Activated naive CD4-positive, alpha-beta T cell treated with anti-CD3 and anti-CD28 coated beads, Interleukin-2, amount 50 U/mL, for 24 hours (primary cell): ENCODE results near the gene NPS.

Source experiments
- H3K27ac Mint-ChIP-seq: one replicate; pipeline ENCODE4 v1.8.0; 2021; ENCODE audit warnings: mild to moderate bottlenecking, mixed read lengths
- H3K27me3 Mint-ChIP-seq: one replicate; pipeline ENCODE4 v1.8.0; 2021; ENCODE audit warnings: mixed read lengths
- H3K36me3 Mint-ChIP-seq: one replicate; pipeline ENCODE4 v1.8.0; 2021; ENCODE audit warnings: mixed read lengths
- H3K4me1 Mint-ChIP-seq: one replicate; pipeline ENCODE4 v1.8.0; 2021; ENCODE audit warnings: mixed read lengths
- H3K4me3 Mint-ChIP-seq: one replicate; pipeline ENCODE4 v1.8.0; 2021; ENCODE audit warnings: mild to moderate bottlenecking, mixed read lengths
- H3K9me3 Mint-ChIP-seq: one replicate; pipeline ENCODE4 v1.8.0; 2021; ENCODE audit warnings: mixed read lengths

NPS gene

GRCh38 chr10:127549009-127549408 lies at the start of gene NPS:
NPS (plus strand) TSS chr10:127549309; CDS start chr10:127549369, 60 bp downstream.
- H3K9me3 Mint-ChIP-seq = peaks cover 7% of the 10 kb centered on the region

GRCh38 chr10:127500127-127500526 lies 49.0 kb upstream of the NPS start:
- Mint-ChIP-seq H3K27ac (no peak overlapping the region), H3K4me1 (no peaks in the 10 kb centered on the region)

More at GRCh38 chr10:127549009-127549408, at the start of gene NPS:
- Mint-ChIP-seq H3K27ac (no peak within 1 kb of the TSS), H3K4me1 (no peaks in the 10 kb centered on the region), H3K27me3 (peaks cover 3% of the 10 kb centered on the region), H3K36me3 (no peaks in the 10 kb centered on the region), H3K4me3 (no peak within 1 kb of the TSS)

GRCh38 chr10:127506094-127506493 lies 43.0 kb upstream of the NPS start:
- no peak overlapping the region for H3K27ac Mint-ChIP-seq
- no peaks in the 10 kb centered on the region for H3K4me1 Mint-ChIP-seq
- no peaks in the 10 kb centered on the region for H3K9me3 Mint-ChIP-seq
- no peaks in the 10 kb centered on the region for H3K36me3 Mint-ChIP-seq
- H3K4me3 Mint-ChIP-seq = no peak overlapping the region
- peaks cover 14% of the 10 kb centered on the region for H3K27me3 Mint-ChIP-seq

More at GRCh38 chr10:127500127-127500526, 49.0 kb upstream of the NPS start:
- H3K9me3 Mint-ChIP-seq = no peaks in the 10 kb centered on the region
- H3K36me3 Mint-ChIP-seq = no peaks in the 10 kb centered on the region
- peaks cover 27% of the 10 kb centered on the region for H3K27me3 Mint-ChIP-seq
- H3K4me3 Mint-ChIP-seq = no peak overlapping the region

- Mint-ChIP-seq H3K4me1 (no peaks in the 10 kb centered on the region), H3K27ac (no peak overlapping the region), H3K27me3 (no peaks in the 10 kb centered on the region), H3K4me3 (no peak overlapping the region), H3K36me3 (no peaks in the 10 kb centered on the region), H3K9me3 (no peaks in the 10 kb centered on the region)
These were observed 26.8 kb upstream of the NPS start for GRCh38 chr10:127522298-127522697.

GRCh38 chr10:127523476-127523875 lies 25.6 kb upstream of the NPS start:
- H3K27ac Mint-ChIP-seq = no peak overlapping the region
- H3K4me3 Mint-ChIP-seq = no peak overlapping the region
- no peaks in the 10 kb centered on the region for H3K9me3 Mint-ChIP-seq
- H3K36me3 Mint-ChIP-seq = no peaks in the 10 kb centered on the region
- no peaks in the 10 kb centered on the region for H3K27me3 Mint-ChIP-seq
- no peaks in the 10 kb centered on the region for H3K4me1 Mint-ChIP-seq

GRCh38 chr10:127524229-127524628 lies 24.9 kb upstream of the NPS start:
- Mint-ChIP-seq H3K27me3 (no peaks in the 10 kb centered on the region), H3K36me3 (no peaks in the 10 kb centered on the region)

GRCh38 chr10:127524908-127525665 lies 24.0 kb upstream of the NPS start:
- Mint-ChIP-seq H3K27ac (no peak overlapping the region), H3K27me3 (no peaks in the 10 kb centered on the region), H3K4me1 (no peaks in the 10 kb centered on the region), H3K4me3 (no peak overlapping the region), H3K9me3 (no peaks in the 10 kb centered on the region), H3K36me3 (no peaks in the 10 kb centered on the region)

More at GRCh38 chr10:127524229-127524628, 24.9 kb upstream of the NPS start:
- Mint-ChIP-seq H3K9me3 (no peaks in the 10 kb centered on the region), H3K27ac (no peak overlapping the region), H3K4me1 (no peaks in the 10 kb centered on the region), H3K4me3 (no peak overlapping the region)

GRCh38 chr10:127525686-127526085 lies 23.4 kb upstream of the NPS start:
- Mint-ChIP-seq H3K4me3 (no peak overlapping the region), H3K9me3 (no peaks in the 10 kb centered on the region), H3K27me3 (no peaks in the 10 kb centered on the region), H3K27ac (no peak overlapping the region), H3K4me1 (no peaks in the 10 kb centered on the region), H3K36me3 (no peaks in the 10 kb centered on the region)

- H3K27ac Mint-ChIP-seq = no peak overlapping the region
- no peaks in the 10 kb centered on the region for H3K9me3 Mint-ChIP-seq
- H3K4me1 Mint-ChIP-seq = no peaks in the 10 kb centered on the region
- H3K4me3 Mint-ChIP-seq = no peak overlapping the region
- no peaks in the 10 kb centered on the region for H3K27me3 Mint-ChIP-seq
- no peaks in the 10 kb centered on the region for H3K36me3 Mint-ChIP-seq
These were observed 22.9 kb upstream of the NPS start for GRCh38 chr10:127526161-127526560.

GRCh38 chr10:127527320-127527719 lies 21.8 kb upstream of the NPS start:
- Mint-ChIP-seq H3K27ac (no peak overlapping the region), H3K27me3 (no peaks in the 10 kb centered on the region), H3K9me3 (no peaks in the 10 kb centered on the region), H3K36me3 (no peaks in the 10 kb centered on the region), H3K4me1 (no peaks in the 10 kb centered on the region), H3K4me3 (no peak overlapping the region)

GRCh38 chr10:127527891-127528290 lies 21.2 kb upstream of the NPS start:
- no peaks in the 10 kb centered on the region for H3K36me3 Mint-ChIP-seq
- no peak overlapping the region for H3K4me3 Mint-ChIP-seq
- H3K4me1 Mint-ChIP-seq = no peaks in the 10 kb centered on the region
- no peaks in the 10 kb centered on the region for H3K9me3 Mint-ChIP-seq
- peaks cover under 1% of the 10 kb centered on the region for H3K27me3 Mint-ChIP-seq
- H3K27ac Mint-ChIP-seq = no peak overlapping the region

- peaks cover 3% of the 10 kb centered on the region for H3K27me3 Mint-ChIP-seq
- no peaks in the 10 kb centered on the region for H3K36me3 Mint-ChIP-seq
- H3K27ac Mint-ChIP-seq = no peak overlapping the region
- H3K9me3 Mint-ChIP-seq = no peaks in the 10 kb centered on the region
- no peak overlapping the region for H3K4me3 Mint-ChIP-seq
- H3K4me1 Mint-ChIP-seq = no peaks in the 10 kb centered on the region
These were observed 16.9 kb upstream of the NPS start for GRCh38 chr10:127532193-127532592.

- H3K4me3 Mint-ChIP-seq = no peak overlapping the region
- H3K27ac Mint-ChIP-seq = no peak overlapping the region
These were observed 16.4 kb upstream of the NPS start for GRCh38 chr10:127532659-127533058.

GRCh38 chr10:127534074-127534473 lies 15.0 kb upstream of the NPS start:
- Mint-ChIP-seq H3K4me1 (no peaks in the 10 kb centered on the region), H3K4me3 (no peak overlapping the region), H3K36me3 (no peaks in the 10 kb centered on the region), H3K9me3 (no peaks in the 10 kb centered on the region), H3K27me3 (peaks cover 7% of the 10 kb centered on the region), H3K27ac (no peak overlapping the region)

More at GRCh38 chr10:127532659-127533058, 16.4 kb upstream of the NPS start:
- no peaks in the 10 kb centered on the region for H3K9me3 Mint-ChIP-seq
- no peaks in the 10 kb centered on the region for H3K4me1 Mint-ChIP-seq
- peaks cover 5% of the 10 kb centered on the region for H3K27me3 Mint-ChIP-seq
- no peaks in the 10 kb centered on the region for H3K36me3 Mint-ChIP-seq

GRCh38 chr10:127534496-127534895 lies 14.6 kb upstream of the NPS start:
- no peak overlapping the region for H3K4me3 Mint-ChIP-seq
- no peaks in the 10 kb centered on the region for H3K36me3 Mint-ChIP-seq
- no peak overlapping the region for H3K27ac Mint-ChIP-seq
- H3K4me1 Mint-ChIP-seq = no peaks in the 10 kb centered on the region
- H3K9me3 Mint-ChIP-seq = no peaks in the 10 kb centered on the region
- peaks cover 7% of the 10 kb centered on the region for H3K27me3 Mint-ChIP-seq

- H3K4me3 Mint-ChIP-seq = no peak overlapping the region
- no peaks in the 10 kb centered on the region for H3K4me1 Mint-ChIP-seq
- H3K27me3 Mint-ChIP-seq = peaks cover 7% of the 10 kb centered on the region
- no peaks in the 10 kb centered on the region for H3K36me3 Mint-ChIP-seq
- no peak overlapping the region for H3K27ac Mint-ChIP-seq
- H3K9me3 Mint-ChIP-seq = no peaks in the 10 kb centered on the region
These were observed 13.2 kb upstream of the NPS start for GRCh38 chr10:127535802-127536515.
